ENCODE results near the gene CLTCL1.
A peak's percentile ranks its signal among the peaks of the same experiment; 100 is the strongest.
"Not testable (repeated sequence)": the region's sequence is repeated elsewhere in the genome, so short reads cannot be mapped to it uniquely, and the experiment has no call there.

Gene CLTCL1

GRCh38 chr22:19208287-19208847, 83.2 kb downstream of the CLTCL1 start:
- no peak for DNase-seq (ENCODE audit: extremely low spot score)
- TF ChIP-seq PKNOX1 (IDR thresholded peaks at IDR 0.05) = peak; percentile 56
- TF ChIP-seq HDGF (IDR thresholded peaks at IDR 0.05; ENCODE audit: borderline replicate concordance) = no peak
- ChIA-PET CTCF (no interaction called here), POLR2A (interaction anchor here (0.6 kb wide), 1 partner anchor 318 kb away, joined by 3 read pairs; no protein-coding TSS in a partner anchor)

- no peak for DNase-seq (ENCODE audit: extremely low spot score)
- ChIA-PET CTCF (no interaction called here), POLR2A (interaction anchor here (0.6 kb wide), 1 partner anchor 319 kb away, joined by 3 read pairs; no protein-coding TSS in a partner anchor)
- TF ChIP-seq BHLHE40 (IDR thresholded peaks at IDR 0.05; ENCODE audit: borderline replicate concordance) = no peak
- TF ChIP-seq ARNT (IDR thresholded peaks at IDR 0.05) = no peak
These were observed 83.6 kb downstream of the CLTCL1 start for GRCh38 chr22:19207884-19208283.

- ChIA-PET POLR2A (no interaction called here), CTCF (no interaction called here)
- TF ChIP-seq PKNOX1 (IDR thresholded peaks at IDR 0.05) (no peak), SP1 (IDR thresholded peaks at IDR 0.05) (no peak), LEF1 (IDR thresholded peaks at IDR 0.05; ENCODE audit: borderline replicate concordance) (no peak), ARNT (IDR thresholded peaks at IDR 0.05) (no peak), HDGF (IDR thresholded peaks at IDR 0.05; ENCODE audit: borderline replicate concordance) (no peak), L3MBTL2 (conservative IDR thresholded peaks at IDR 0.05) (no peak), BHLHE40 (IDR thresholded peaks at IDR 0.05; ENCODE audit: borderline replicate concordance) (no peak), FOXK2 (IDR thresholded peaks at IDR 0.05) (no peak), SUZ12 (IDR thresholded peaks at IDR 0.05) (no peak), NFRKB (IDR thresholded peaks at IDR 0.05) (no peak), ZNF384 (IDR thresholded peaks at IDR 0.05) (no peak), TARDBP (IDR thresholded peaks at IDR 0.05) (no peak), FOXA1 (IDR thresholded peaks at IDR 0.05) (no peak), ELF4 (IDR thresholded peaks at IDR 0.05) (no peak), CTBP1 (IDR thresholded peaks at IDR 0.05; ENCODE audit: borderline replicate concordance) (no peak), FOXM1 (IDR thresholded peaks at IDR 0.05; ENCODE audit: borderline replicate concordance) (no peak)
- DNase-seq (ENCODE audit: extremely low spot score) = no peak
These were observed 84.1 kb downstream of the CLTCL1 start for GRCh38 chr22:19207401-19207808.

GRCh38 chr22:19206287-19206686, 85.2 kb downstream of the CLTCL1 start:
- CTCF ChIA-PET = interaction anchor here (2.2 kb wide), 1 partner anchor 27 kb away, joined by 5 read pairs; no protein-coding TSS in a partner anchor
- POLR2A ChIA-PET = interaction anchor here (1.5 kb wide), 1 partner anchor 86 kb away, joined by 4 read pairs; the partner anchor contains the start of gene CLTCL1
- DNase-seq (ENCODE audit: extremely low spot score) = no peak
- TF ChIP-seq NFRKB (IDR thresholded peaks at IDR 0.05) = no peak

- ChIA-PET CTCF (interaction anchor here (2.2 kb wide), 1 partner anchor 25 kb away, joined by 5 read pairs; no protein-coding TSS in a partner anchor), POLR2A (interaction anchor here (1.3 kb wide), 1 partner anchor 26 kb away, joined by 5 read pairs; the partner anchor contains the start of gene SLC25A1)
- no peak for DNase-seq (ENCODE audit: extremely low spot score)
- TF ChIP-seq FOXK2 (IDR thresholded peaks at IDR 0.05) (no peak), PKNOX1 (IDR thresholded peaks at IDR 0.05) (no peak), TARDBP (IDR thresholded peaks at IDR 0.05) (no peak), L3MBTL2 (conservative IDR thresholded peaks at IDR 0.05) (no peak), NFRKB (IDR thresholded peaks at IDR 0.05) (no peak), ARNT (IDR thresholded peaks at IDR 0.05) (no peak), FOXA1 (IDR thresholded peaks at IDR 0.05) (no peak), ELF4 (IDR thresholded peaks at IDR 0.05) (no peak), ZNF384 (IDR thresholded peaks at IDR 0.05) (no peak), FOXM1 (IDR thresholded peaks at IDR 0.05; ENCODE audit: borderline replicate concordance) (no peak), SP1 (IDR thresholded peaks at IDR 0.05) (no peak), LEF1 (IDR thresholded peaks at IDR 0.05; ENCODE audit: borderline replicate concordance) (no peak), HDGF (IDR thresholded peaks at IDR 0.05; ENCODE audit: borderline replicate concordance) (no peak), SUZ12 (IDR thresholded peaks at IDR 0.05) (no peak), BHLHE40 (IDR thresholded peaks at IDR 0.05; ENCODE audit: borderline replicate concordance) (no peak), CTBP1 (IDR thresholded peaks at IDR 0.05; ENCODE audit: borderline replicate concordance) (no peak)
These were observed 86.9 kb downstream of the CLTCL1 start for GRCh38 chr22:19204640-19205039.

- TF ChIP-seq NFRKB (IDR thresholded peaks at IDR 0.05) (no peak), FOXK2 (IDR thresholded peaks at IDR 0.05) (no peak), ELF4 (IDR thresholded peaks at IDR 0.05) (no peak), BHLHE40 (IDR thresholded peaks at IDR 0.05; ENCODE audit: borderline replicate concordance) (no peak), SP1 (IDR thresholded peaks at IDR 0.05) (no peak), FOXM1 (IDR thresholded peaks at IDR 0.05; ENCODE audit: borderline replicate concordance) (no peak), SUZ12 (IDR thresholded peaks at IDR 0.05) (no peak), ARNT (IDR thresholded peaks at IDR 0.05) (no peak), FOXA1 (IDR thresholded peaks at IDR 0.05) (no peak), TARDBP (IDR thresholded peaks at IDR 0.05) (no peak), ZNF384 (IDR thresholded peaks at IDR 0.05) (no peak), CTBP1 (IDR thresholded peaks at IDR 0.05; ENCODE audit: borderline replicate concordance) (no peak), L3MBTL2 (conservative IDR thresholded peaks at IDR 0.05) (no peak), HDGF (IDR thresholded peaks at IDR 0.05; ENCODE audit: borderline replicate concordance) (no peak)
- DNase-seq (ENCODE audit: extremely low spot score) = no peak
- ChIA-PET POLR2A (no interaction called here), CTCF (no interaction called here)
These were observed 87.7 kb downstream of the CLTCL1 start for GRCh38 chr22:19203834-19204233.

GRCh38 chr22:19202799-19203186, 88.7 kb downstream of the CLTCL1 start:
- DNase-seq (ENCODE audit: extremely low spot score); POLR2A ChIA-PET; CTCF ChIA-PET: not testable (repeated sequence)

All from HEK293T (cell line).